OCI-LY1 (cell line): ENCODE measurements around the gene AGBL3.

Experiments used
- EZH2 ChIP-seq: fragments of 200-600 bp; sonication (generic), shearing (Covaris generic); IDR thresholded peaks from 2 replicates; pipeline ENCODE4 v1.8.0; 2017; ENCODE audit warnings: borderline replicate concordance, mixed run types, mild to moderate bottlenecking, antibody characterized with exemption, low read length, moderate library complexity, mixed read lengths
- TF ChIP-seq, protein P1 (sequence below): fragments of 200-600 bp; sonication (generic), shearing (Covaris generic); IDR thresholded peaks from 2 replicates; pipeline ENCODE4 v1.5.1; 2017; ENCODE audit warnings: mild to moderate bottlenecking, antibody characterized with exemption, low read length, moderate library complexity, mixed read lengths

DNA sequence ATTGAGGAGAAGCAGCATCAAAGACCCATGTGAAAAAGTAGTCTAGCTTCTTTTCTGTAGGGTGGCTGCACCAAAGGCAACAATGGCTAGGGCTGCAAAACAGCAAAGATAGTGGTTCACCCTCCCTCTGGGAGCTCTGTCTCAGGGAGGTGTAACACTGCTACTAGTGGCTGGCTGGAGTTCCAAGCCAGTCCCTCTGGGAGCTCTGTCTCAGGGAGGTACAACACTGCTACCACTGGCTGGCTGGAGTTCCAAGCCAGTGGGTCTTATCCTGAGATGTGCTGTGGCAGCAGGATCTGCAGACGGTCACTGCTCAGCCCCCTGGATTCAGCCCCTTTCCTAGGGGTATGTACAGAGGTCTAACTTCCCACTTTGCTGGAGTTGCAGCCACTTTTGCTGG, 123.7 kb downstream of the AGBL3 start:
- TF ChIP-seq, protein P1, sequence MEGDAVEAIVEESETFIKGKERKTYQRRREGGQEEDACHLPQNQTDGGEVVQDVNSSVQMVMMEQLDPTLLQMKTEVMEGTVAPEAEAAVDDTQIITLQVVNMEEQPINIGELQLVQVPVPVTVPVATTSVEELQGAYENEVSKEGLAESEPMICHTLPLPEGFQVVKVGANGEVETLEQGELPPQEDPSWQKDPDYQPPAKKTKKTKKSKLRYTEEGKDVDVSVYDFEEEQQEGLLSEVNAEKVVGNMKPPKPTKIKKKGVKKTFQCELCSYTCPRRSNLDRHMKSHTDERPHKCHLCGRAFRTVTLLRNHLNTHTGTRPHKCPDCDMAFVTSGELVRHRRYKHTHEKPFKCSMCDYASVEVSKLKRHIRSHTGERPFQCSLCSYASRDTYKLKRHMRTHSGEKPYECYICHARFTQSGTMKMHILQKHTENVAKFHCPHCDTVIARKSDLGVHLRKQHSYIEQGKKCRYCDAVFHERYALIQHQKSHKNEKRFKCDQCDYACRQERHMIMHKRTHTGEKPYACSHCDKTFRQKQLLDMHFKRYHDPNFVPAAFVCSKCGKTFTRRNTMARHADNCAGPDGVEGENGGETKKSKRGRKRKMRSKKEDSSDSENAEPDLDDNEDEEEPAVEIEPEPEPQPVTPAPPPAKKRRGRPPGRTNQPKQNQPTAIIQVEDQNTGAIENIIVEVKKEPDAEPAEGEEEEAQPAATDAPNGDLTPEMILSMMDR = no peak
- TF ChIP-seq EZH2 = no peak
